ENCODE data around the gene MTFR1L. TPM values are rescaled to one million over a fixed set of nuclear protein-coding genes. Genes with fewer than 3 reads are reported as not detected.

The MTFR1L gene
- total RNA-seq, 2 donors from 2014 or later: 154 to 303 TPM

- Histone ChIP-seq H3K36me3 (no peaks in the 10 kb centered on the region), H3K27ac (no peak overlapping the region)
Measured at GRCh38 chr1:25773441-25774125, 46.2 kb upstream of the MTFR1L start.

GRCh38 chr1:25774206-25774803 is 45.4 kb upstream of the MTFR1L start:
- H3K27me3 ChIP-seq: no peaks in the 10 kb centered on the region
- H3K27ac ChIP-seq: no peak overlapping the region
- no peak overlapping the region for H3K4me3 ChIP-seq
- H3K9me3 ChIP-seq: no peaks in the 10 kb centered on the region
- TF ChIP-seq CTCF (IDR thresholded peaks at IDR 0.05): no peak
- no peak for DNase-seq (ENCODE audit: low spot score)
- H3K36me3 ChIP-seq: no peaks in the 10 kb centered on the region
- H3K4me1 ChIP-seq: peaks cover 0 to 26% of the 10 kb centered on the region in 2 donors

More at GRCh38 chr1:25773441-25774125, 46.2 kb upstream of the MTFR1L start:
- TF ChIP-seq CTCF (IDR thresholded peaks at IDR 0.05): no peak
- Histone ChIP-seq H3K4me3 (no peak overlapping the region), H3K27me3 (no peaks in the 10 kb centered on the region), H3K4me1 (peaks cover 0 to 26% of the 10 kb centered on the region in 2 donors), H3K9me3 (no peaks in the 10 kb centered on the region)
- DNase-seq (ENCODE audit: low spot score): no peak

- no peak for DNase-seq (ENCODE audit: low spot score)
Measured at GRCh38 chr1:25774921-25775771, 44.6 kb upstream of the MTFR1L start.

GRCh38 chr1:25779388-25779787 is 40.4 kb upstream of the MTFR1L start:
- no peak for DNase-seq (ENCODE audit: low spot score)
- Histone ChIP-seq H3K27me3 (no peaks in the 10 kb centered on the region), H3K36me3 (no peaks in the 10 kb centered on the region), H3K27ac (no peak overlapping the region), H3K9me3 (no peaks in the 10 kb centered on the region), H3K4me1 (peaks cover 0 to 9% of the 10 kb centered on the region in 2 donors), H3K4me3 (no peak overlapping the region)
- no peak for TF ChIP-seq CTCF (IDR thresholded peaks at IDR 0.05)

More at GRCh38 chr1:25774921-25775771, 44.6 kb upstream of the MTFR1L start:
- H3K27ac ChIP-seq: no peak overlapping the region
- H3K36me3 ChIP-seq: no peaks in the 10 kb centered on the region
- no peaks in the 10 kb centered on the region for H3K9me3 ChIP-seq
- H3K4me3 ChIP-seq: no peak overlapping the region
- TF ChIP-seq CTCF (IDR thresholded peaks at IDR 0.05): no peak
- no peaks in the 10 kb centered on the region for H3K27me3 ChIP-seq
- peaks cover 0 to 19% of the 10 kb centered on the region in 2 donors for H3K4me1 ChIP-seq

- no peak overlapping the region for H3K27ac ChIP-seq
- H3K4me1 ChIP-seq: peaks cover 0 to 12% of the 10 kb centered on the region in 2 donors
- H3K27me3 ChIP-seq: no peaks in the 10 kb centered on the region
- H3K4me3 ChIP-seq: no peak overlapping the region
- DNase-seq (ENCODE audit: low spot score): no peak
- no peaks in the 10 kb centered on the region for H3K9me3 ChIP-seq
- no peaks in the 10 kb centered on the region for H3K36me3 ChIP-seq
- no peak for TF ChIP-seq CTCF (IDR thresholded peaks at IDR 0.05)
Measured at GRCh38 chr1:25779894-25780293, 39.9 kb upstream of the MTFR1L start.

Measured in right atrium auricular region (tissue), 2 donors.